ENCODE results near the gene CX3CR1. TPM values are rescaled to one million over a fixed set of nuclear protein-coding genes. Genes with fewer than 3 reads are reported as not detected.

CX3CR1 gene
- total and polyA plus RNA-seq, 2 donors (not counting 1 experiment from before 2014, with no cell fraction given), result 0.16 to 0.27 TPM

DNA sequence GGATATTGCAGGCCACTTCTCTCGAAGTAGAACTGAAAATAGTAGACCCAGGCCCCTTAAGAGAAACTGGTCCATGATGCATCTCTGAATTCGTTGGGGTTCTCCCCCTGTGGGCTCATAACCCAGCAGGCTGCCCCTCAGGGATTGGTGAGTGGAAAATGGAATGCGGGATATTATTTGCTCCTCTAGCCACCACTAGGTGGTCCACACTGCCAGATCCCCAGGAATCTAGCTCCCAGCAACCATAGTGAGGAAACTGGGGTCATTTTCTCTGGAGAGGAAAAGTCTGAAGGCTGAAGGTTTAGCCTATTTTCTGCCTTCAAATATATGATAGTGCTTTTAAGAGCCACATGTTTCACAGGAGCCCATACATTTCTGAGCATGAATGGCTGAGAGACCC lies 6.7 kb downstream of the CX3CR1 start:
- Histone ChIP-seq H3K4me2 (replicated peaks; ENCODE audit: low read depth, low read length, poor library complexity, severe bottlenecking) (no peak overlapping the region), H3K9ac (ENCODE audit: low read length) (no peak overlapping the region), H3K79me2 (ENCODE audit: control insufficient read depth, insufficient read depth, low read length) (no peaks in the 10 kb centered on the region), H3K36me3 (replicated peaks in 1 of 2; ENCODE audit: control extremely low read depth in 1 of 2, control insufficient read depth in 1 of 2, extremely low read depth in 1 of 2, insufficient read depth in 2 of 2, low read length in 1 of 2) (no peaks in the 10 kb centered on the region), H2AFZ (ENCODE audit: insufficient read depth, low read depth, low read length, poor library complexity, severe bottlenecking) (no peak overlapping the region), H3K4me3 (ENCODE audit: control extremely low read depth in 1 of 5, extremely low read depth in 1 of 5, insufficient read depth in 1 of 5, low read depth in 2 of 5, low read length in 4 of 5) (no peak overlapping the region), H3K9me3 (ENCODE audit: control extremely low read depth in 1 of 3, control insufficient read depth in 2 of 3, insufficient read depth in 1 of 3, low read length in 2 of 3) (no peaks in the 10 kb centered on the region), H3K4me1 (ENCODE audit: control insufficient read depth in 2 of 2, insufficient read depth in 2 of 2, low read length in 2 of 2) (peaks cover 19 to 21% of the 10 kb centered on the region in 2 donors), H4K20me1 (ENCODE audit: control insufficient read depth, insufficient read depth, low read length, poor library complexity, severe bottlenecking) (no peaks in the 10 kb centered on the region), H3K27me3 (replicated peaks in 1 of 4; ENCODE audit: control extremely low read depth in 1 of 4, control insufficient read depth in 3 of 4, insufficient read depth in 4 of 4, low read length in 3 of 4) (no peaks in the 10 kb centered on the region), H3K27ac (ENCODE audit: low read length in 2 of 2) (no peak overlapping the region)
- ATAC-seq (ENCODE audit: low read depth) (no peak), DNase-seq (no peak)
- no peaks in the 10 kb centered on the region for H3K27me3 Mint-ChIP-seq
- WGBS (ENCODE audit: insufficient coverage), result 84% methylated on average over 2 of the region's 3 CpGs
- ChIA-PET POLR2A (no interaction called here), CTCF (interaction anchor here (1.4 to 31.5 kb wide), 4 partner anchors 10 to 72 kb away, joined by 4 to 1573 read pairs (median 9); partner anchors contain the start of gene XIRP1)
- H3K27ac Mint-ChIP-seq, result peak overlapping the region; percentile 3
- H3K4me3 Mint-ChIP-seq, result no peak overlapping the region
- peaks cover 19% of the 10 kb centered on the region for H3K4me1 Mint-ChIP-seq
- TF ChIP-seq, protein P1, sequence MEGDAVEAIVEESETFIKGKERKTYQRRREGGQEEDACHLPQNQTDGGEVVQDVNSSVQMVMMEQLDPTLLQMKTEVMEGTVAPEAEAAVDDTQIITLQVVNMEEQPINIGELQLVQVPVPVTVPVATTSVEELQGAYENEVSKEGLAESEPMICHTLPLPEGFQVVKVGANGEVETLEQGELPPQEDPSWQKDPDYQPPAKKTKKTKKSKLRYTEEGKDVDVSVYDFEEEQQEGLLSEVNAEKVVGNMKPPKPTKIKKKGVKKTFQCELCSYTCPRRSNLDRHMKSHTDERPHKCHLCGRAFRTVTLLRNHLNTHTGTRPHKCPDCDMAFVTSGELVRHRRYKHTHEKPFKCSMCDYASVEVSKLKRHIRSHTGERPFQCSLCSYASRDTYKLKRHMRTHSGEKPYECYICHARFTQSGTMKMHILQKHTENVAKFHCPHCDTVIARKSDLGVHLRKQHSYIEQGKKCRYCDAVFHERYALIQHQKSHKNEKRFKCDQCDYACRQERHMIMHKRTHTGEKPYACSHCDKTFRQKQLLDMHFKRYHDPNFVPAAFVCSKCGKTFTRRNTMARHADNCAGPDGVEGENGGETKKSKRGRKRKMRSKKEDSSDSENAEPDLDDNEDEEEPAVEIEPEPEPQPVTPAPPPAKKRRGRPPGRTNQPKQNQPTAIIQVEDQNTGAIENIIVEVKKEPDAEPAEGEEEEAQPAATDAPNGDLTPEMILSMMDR (IDR thresholded peaks at IDR 0.05), result no peak
- TF ChIP-seq EZH2 (IDR thresholded peaks at IDR 0.05; ENCODE audit: borderline replicate concordance, insufficient read depth, low read depth, low read length, poor library complexity, severe bottlenecking), result no peak
- intact Hi-C loops (cut with micrococcal nuclease), result no loop called here
- H3K9me3 Mint-ChIP-seq (ENCODE audit: insufficient read depth), result no peaks in the 10 kb centered on the region

DNA sequence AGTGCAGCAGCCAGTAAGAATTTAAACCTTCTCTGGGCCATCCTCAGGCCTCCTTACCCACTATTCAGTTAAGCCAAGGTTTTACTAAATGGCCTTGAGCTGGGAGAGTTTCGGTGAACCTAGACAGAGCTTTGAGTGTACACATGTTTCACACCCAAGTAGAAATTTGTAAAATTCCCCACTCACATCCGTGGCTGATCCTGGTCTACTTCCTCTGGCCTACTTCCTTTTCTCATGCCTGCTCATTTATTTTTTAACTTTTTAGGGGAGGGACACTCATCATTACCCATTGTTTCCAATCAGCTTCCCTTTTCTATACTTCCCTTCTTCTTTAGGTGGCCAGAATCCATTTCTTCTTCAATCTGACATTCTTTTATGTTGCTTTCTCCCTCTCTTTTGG lies 7.6 kb downstream of the CX3CR1 start:
- no peaks in the 10 kb centered on the region for H3K36me3 ChIP-seq (replicated peaks in 1 of 2; ENCODE audit: control extremely low read depth in 1 of 2, control insufficient read depth in 1 of 2, extremely low read depth in 1 of 2, insufficient read depth in 2 of 2, low read length in 1 of 2)
- H3K4me1 ChIP-seq (ENCODE audit: control insufficient read depth in 2 of 2, insufficient read depth in 2 of 2, low read length in 2 of 2), result peaks cover 17 to 18% of the 10 kb centered on the region in 2 donors
- peak overlapping the region in 1 of 2 donors; percentile 47 for H3K27ac ChIP-seq (ENCODE audit: low read length in 2 of 2)
- peaks cover 18% of the 10 kb centered on the region for H3K4me1 Mint-ChIP-seq
- ChIA-PET CTCF (interaction anchor here (0.9 to 31.5 kb wide), 4 partner anchors 10 to 71 kb away, joined by 3 to 1573 read pairs (median 20); partner anchors contain the start of gene XIRP1), POLR2A (interaction anchor here (0.7 kb wide), 1 partner anchor 56 kb away, joined by 4 read pairs; no protein-coding TSS in a partner anchor)
- H3K4me3 ChIP-seq (ENCODE audit: control extremely low read depth in 1 of 5, extremely low read depth in 1 of 5, insufficient read depth in 1 of 5, low read depth in 2 of 5, low read length in 4 of 5), result no peak overlapping the region
- H3K4me2 ChIP-seq (replicated peaks; ENCODE audit: low read depth, low read length, poor library complexity, severe bottlenecking), result peak overlapping the region; percentile 28
- no peaks in the 10 kb centered on the region for H3K9me3 ChIP-seq (ENCODE audit: control extremely low read depth in 1 of 3, control insufficient read depth in 2 of 3, insufficient read depth in 1 of 3, low read length in 2 of 3)
- H3K27me3 ChIP-seq (replicated peaks in 1 of 4; ENCODE audit: control extremely low read depth in 1 of 4, control insufficient read depth in 3 of 4, insufficient read depth in 4 of 4, low read length in 3 of 4), result no peaks in the 10 kb centered on the region
- no peaks in the 10 kb centered on the region for H3K27me3 Mint-ChIP-seq
- no peaks in the 10 kb centered on the region for H4K20me1 ChIP-seq (ENCODE audit: control insufficient read depth, insufficient read depth, low read length, poor library complexity, severe bottlenecking)
- ATAC-seq (ENCODE audit: low read depth) (no peak), DNase-seq (no peak)
- no peak overlapping the region for H3K4me3 Mint-ChIP-seq
- WGBS (ENCODE audit: insufficient coverage), result 56% methylated on average over 2 of the region's 2 CpGs
- no peak overlapping the region for H3K9ac ChIP-seq (ENCODE audit: low read length)
- no peaks in the 10 kb centered on the region for H3K9me3 Mint-ChIP-seq (ENCODE audit: insufficient read depth)
- intact Hi-C loops (cut with micrococcal nuclease), result no loop called here
- H3K79me2 ChIP-seq (ENCODE audit: control insufficient read depth, insufficient read depth, low read length), result no peaks in the 10 kb centered on the region
- peak overlapping the region; percentile 0 for H3K27ac Mint-ChIP-seq
- no peak overlapping the region for H2AFZ ChIP-seq (ENCODE audit: insufficient read depth, low read depth, low read length, poor library complexity, severe bottlenecking)
- no peak for TF ChIP-seq EZH2 (IDR thresholded peaks at IDR 0.05; ENCODE audit: borderline replicate concordance, insufficient read depth, low read depth, low read length, poor library complexity, severe bottlenecking)
- TF ChIP-seq, protein P1 (IDR thresholded peaks at IDR 0.05), result no peak

Data from B cell (primary cell).